Neural progenitor cell (in vitro differentiated cells): Measurements from ENCODE around the gene MAMDC4. TPM values are rescaled to one million over a fixed set of nuclear protein-coding genes. Genes with fewer than 3 reads are reported as not detected.

ENCODE experiments used
- DNase-seq: peaks from one replicate; pipeline ENCODE4 v3.0.0-alpha.2; 2016; ENCODE audit warnings: low spot score
- H2AFZ ChIP-seq: fragments of 200-600 bp; sonication (generic); replicated peaks from 2 replicates; pipeline ENCODE4 v1.6.1; 2016; ENCODE audit warnings: antibody characterized with exemption
- H3F3A ChIP-seq: fragments of 200-600 bp; sonication (generic); 2 replicates; pipeline ENCODE4 v1.6.1; 2016; ENCODE audit warnings: antibody characterized with exemption, low read depth
- H3K27ac ChIP-seq: fragments of 200-600 bp; sonication (generic); 2 replicates; pipeline ENCODE4 v1.5.1; 2016; ENCODE audit warnings: mild to moderate bottlenecking
- H3K27me3 ChIP-seq: fragments of 200-600 bp; sonication (generic); 2 replicates; pipeline ENCODE4 v1.6.1; 2016; ENCODE audit warnings: mild to moderate bottlenecking, moderate library complexity
- H3K36me3 ChIP-seq: fragments of 200-600 bp; sonication (generic); 2 replicates; pipeline ENCODE4 v1.5.1; 2016
- H3K4me1 ChIP-seq: fragments of 200-600 bp; sonication (generic); 2 replicates; pipeline ENCODE4 v1.6.1; 2016; ENCODE audit warnings: mixed run types
- H3K4me2 ChIP-seq: fragments of 200-600 bp; sonication (generic); 2 replicates; pipeline ENCODE4 v1.6.1; 2016
- H3K4me3 ChIP-seq: fragments of 200-600 bp; sonication (generic); 2 replicates; pipeline ENCODE4 v1.5.1; 2016
- H3K79me2 ChIP-seq: fragments of 200-600 bp; sonication (generic); 2 replicates; pipeline ENCODE4 v1.6.1; 2016; ENCODE audit warnings: low read depth
- H3K9ac ChIP-seq: fragments of 200-600 bp; sonication (generic); 2 replicates; pipeline ENCODE4 v1.6.1; 2016
- H3K9me3 ChIP-seq: fragments of 200-600 bp; sonication (generic); 2 replicates; pipeline ENCODE4 v1.5.1; 2016; ENCODE audit warnings: low read depth
- H4K20me1 ChIP-seq: fragments of 200-600 bp; sonication (generic); 2 replicates; pipeline ENCODE4 v1.6.1; 2016; ENCODE audit warnings: low read depth
- H3K27ac Mint-ChIP-seq: 3 replicates; pipeline ENCODE4 v1.8.0; 2021; ENCODE audit warnings: mixed read lengths
- H3K27me3 Mint-ChIP-seq: 2 replicates; pipeline ENCODE4 v1.8.0; 2022; ENCODE audit warnings: low read depth, mild to moderate bottlenecking, inconsistent platforms, moderate library complexity, mixed read lengths; ENCODE audit not compliant: insufficient read depth
- H3K36me3 Mint-ChIP-seq: 3 replicates; pipeline ENCODE4 v1.8.0; 2021; ENCODE audit warnings: mixed read lengths
- H3K4me1 Mint-ChIP-seq: 3 replicates; pipeline ENCODE4 v1.8.0; 2021; ENCODE audit warnings: mixed read lengths
- H3K4me3 Mint-ChIP-seq: 3 replicates; pipeline ENCODE4 v1.8.0; 2021; ENCODE audit warnings: mild to moderate bottlenecking, moderate library complexity, mixed read lengths
- H3K9me3 Mint-ChIP-seq: 3 replicates; pipeline ENCODE4 v1.8.0; 2020; ENCODE audit warnings: mixed read lengths
- EZH2 ChIP-seq: fragments of 200-600 bp; sonication (generic); IDR thresholded peaks from 2 replicates; pipeline ENCODE4 v1.6.1; 2017; ENCODE audit warnings: antibody characterized with exemption, mild to moderate bottlenecking, moderate library complexity
- EZH2phosphoT487 ChIP-seq: fragments of 200-600 bp; sonication (generic); IDR thresholded peaks from 2 replicates; pipeline ENCODE4 v1.6.1; 2017; ENCODE audit warnings: antibody characterized with exemption
- total RNA-seq: library from RNA; depleted of rRNA; stranded (reverse); fragments of >200 nt; gene quantifications from 2 replicates; pipeline ENCODE4 v1.2.3, GENCODE V29; 2015; ENCODE audit warnings: low replicate concordance
- TF ChIP-seq, protein P1 (sequence below): fragments of 200-600 bp; sonication (generic); IDR thresholded peaks from 2 replicates; pipeline ENCODE4 v1.5.1; 2017; ENCODE audit warnings: antibody characterized with exemption, mild to moderate bottlenecking

Gene MAMDC4
- total RNA-seq, 1 donor from 2014 or later = 2.6 TPM

DNA sequence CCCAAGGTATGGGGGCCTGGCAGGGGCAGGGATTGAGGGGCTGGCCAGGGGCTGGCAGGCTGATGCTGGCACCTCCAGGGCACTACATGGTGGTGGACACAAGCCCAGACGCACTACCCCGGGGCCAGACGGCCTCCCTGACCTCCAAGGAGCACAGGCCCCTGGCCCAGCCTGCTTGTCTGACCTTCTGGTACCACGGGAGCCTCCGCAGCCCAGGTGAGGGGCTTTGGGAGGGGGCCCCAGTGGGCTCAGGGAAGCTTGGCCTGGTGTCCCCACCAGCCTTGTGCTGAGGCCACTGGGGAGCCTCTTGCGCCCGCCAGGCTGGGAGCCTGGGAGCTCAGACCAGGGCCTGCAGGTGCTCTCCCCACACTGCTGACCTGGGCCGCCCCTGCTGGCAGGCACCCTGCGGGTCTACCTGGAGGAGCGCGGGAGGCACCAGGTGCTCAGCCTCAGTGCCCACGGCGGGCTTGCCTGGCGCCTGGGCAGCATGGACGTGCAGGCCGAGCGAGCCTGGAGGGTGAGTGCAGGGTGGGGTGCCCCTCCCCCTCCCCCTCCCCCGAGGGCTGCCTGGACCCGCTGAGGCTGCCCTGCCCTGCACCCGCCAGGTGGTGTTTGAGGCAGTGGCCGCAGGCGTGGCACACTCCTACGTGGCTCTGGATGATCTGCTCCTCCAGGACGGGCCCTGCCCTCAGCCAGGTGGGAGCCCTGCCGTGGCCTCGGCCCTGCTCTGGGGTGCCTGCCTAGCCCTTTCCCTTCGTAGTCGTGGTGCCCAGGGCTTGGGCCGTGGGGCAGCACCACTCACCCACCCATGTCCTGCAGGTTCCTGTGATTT lies 5.7 kb downstream of the MAMDC4 start:
- no peak overlapping the region for H3K9ac ChIP-seq
- H3F3A ChIP-seq = no peaks in the 10 kb centered on the region
- no peak overlapping the region for H3K4me2 ChIP-seq
- TF ChIP-seq EZH2phosphoT487 (no peak), EZH2 (no peak)
- TF ChIP-seq, protein P1, sequence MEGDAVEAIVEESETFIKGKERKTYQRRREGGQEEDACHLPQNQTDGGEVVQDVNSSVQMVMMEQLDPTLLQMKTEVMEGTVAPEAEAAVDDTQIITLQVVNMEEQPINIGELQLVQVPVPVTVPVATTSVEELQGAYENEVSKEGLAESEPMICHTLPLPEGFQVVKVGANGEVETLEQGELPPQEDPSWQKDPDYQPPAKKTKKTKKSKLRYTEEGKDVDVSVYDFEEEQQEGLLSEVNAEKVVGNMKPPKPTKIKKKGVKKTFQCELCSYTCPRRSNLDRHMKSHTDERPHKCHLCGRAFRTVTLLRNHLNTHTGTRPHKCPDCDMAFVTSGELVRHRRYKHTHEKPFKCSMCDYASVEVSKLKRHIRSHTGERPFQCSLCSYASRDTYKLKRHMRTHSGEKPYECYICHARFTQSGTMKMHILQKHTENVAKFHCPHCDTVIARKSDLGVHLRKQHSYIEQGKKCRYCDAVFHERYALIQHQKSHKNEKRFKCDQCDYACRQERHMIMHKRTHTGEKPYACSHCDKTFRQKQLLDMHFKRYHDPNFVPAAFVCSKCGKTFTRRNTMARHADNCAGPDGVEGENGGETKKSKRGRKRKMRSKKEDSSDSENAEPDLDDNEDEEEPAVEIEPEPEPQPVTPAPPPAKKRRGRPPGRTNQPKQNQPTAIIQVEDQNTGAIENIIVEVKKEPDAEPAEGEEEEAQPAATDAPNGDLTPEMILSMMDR = no peak
- no peak overlapping the region for H2AFZ ChIP-seq
- Mint-ChIP-seq H3K4me1 (no peaks in the 10 kb centered on the region), H3K36me3 (peaks cover 4% of the 10 kb centered on the region), H3K9me3 (no peaks in the 10 kb centered on the region), H3K27ac (no peak overlapping the region), H3K4me3 (no peak overlapping the region), H3K27me3 (peaks cover 3% of the 10 kb centered on the region)
- no peak for DNase-seq
- H3K36me3 ChIP-seq = no peaks in the 10 kb centered on the region
- H3K79me2 ChIP-seq = no peaks in the 10 kb centered on the region
- no peaks in the 10 kb centered on the region for H3K4me1 ChIP-seq
- H3K27ac ChIP-seq = no peak overlapping the region
- H3K9me3 ChIP-seq = no peaks in the 10 kb centered on the region
- no peaks in the 10 kb centered on the region for H3K27me3 ChIP-seq
- no peak overlapping the region for H3K4me3 ChIP-seq
- H4K20me1 ChIP-seq = peaks cover 8% of the 10 kb centered on the region

DNA sequence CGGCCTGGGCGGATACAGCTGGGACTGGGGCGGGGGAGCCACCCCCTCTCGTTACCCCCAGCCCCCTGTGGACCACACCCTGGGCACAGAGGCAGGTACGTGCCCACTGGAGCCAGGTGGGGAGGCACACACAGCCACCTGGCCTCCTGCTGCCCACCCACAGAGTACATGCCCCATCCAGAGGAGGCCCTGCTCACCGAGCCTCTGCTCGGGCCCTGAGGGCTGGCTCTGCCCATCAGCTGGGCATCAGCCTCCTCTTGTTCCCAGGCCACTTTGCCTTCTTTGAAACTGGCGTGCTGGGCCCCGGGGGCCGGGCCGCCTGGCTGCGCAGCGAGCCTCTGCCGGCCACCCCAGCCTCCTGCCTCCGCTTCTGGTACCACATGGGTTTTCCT lies 6.3 kb downstream of the MAMDC4 start:
- H3K36me3 ChIP-seq = no peaks in the 10 kb centered on the region

DNA sequence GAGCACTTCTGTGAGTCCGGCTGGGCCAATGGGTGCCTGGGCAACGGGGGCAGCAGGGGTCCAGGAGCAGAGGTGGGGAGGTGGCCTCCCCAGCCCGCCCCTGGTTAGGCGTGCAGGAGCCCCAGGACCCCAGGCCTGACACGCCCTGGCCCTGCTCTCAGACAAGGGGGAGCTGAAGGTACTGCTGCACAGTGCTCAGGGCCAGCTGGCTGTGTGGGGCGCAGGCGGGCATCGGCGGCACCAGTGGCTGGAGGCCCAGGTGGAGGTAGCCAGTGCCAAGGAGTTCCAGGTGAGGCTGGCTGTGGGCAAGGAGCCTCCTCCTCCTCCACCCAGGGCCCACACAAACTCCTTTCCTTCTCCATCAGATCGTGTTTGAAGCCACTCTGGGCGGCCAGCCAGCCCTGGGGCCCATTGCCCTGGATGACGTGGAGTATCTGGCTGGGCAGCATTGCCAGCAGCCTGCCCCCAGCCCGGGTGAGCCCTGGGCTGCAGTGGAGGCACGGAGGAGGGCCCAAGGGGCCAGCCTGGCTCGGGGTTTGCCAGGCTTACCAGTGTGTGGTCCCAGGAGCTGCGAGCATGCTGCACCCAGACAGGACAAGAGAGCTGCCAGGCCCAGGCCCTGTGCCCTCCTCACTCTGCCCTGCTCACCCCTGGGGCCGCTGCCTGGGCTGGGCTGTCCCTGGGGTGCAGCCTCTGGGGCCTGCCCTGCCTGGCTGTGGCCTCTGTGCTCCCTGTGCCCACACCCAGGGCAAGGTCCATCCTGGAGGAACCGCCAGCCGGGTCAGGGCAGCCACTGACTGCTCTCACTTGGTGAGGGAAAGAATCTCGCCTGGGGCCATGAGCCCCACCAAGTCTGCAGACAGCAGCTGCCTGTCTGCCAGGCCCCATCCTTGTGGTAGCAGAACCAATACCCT lies 7.0 kb downstream of the MAMDC4 start:
- no peak overlapping the region for H3K4me3 ChIP-seq
- H3K4me1 Mint-ChIP-seq = peaks cover 3% of the 10 kb centered on the region
- H3K4me2 ChIP-seq = no peak overlapping the region
- peaks cover 3% of the 10 kb centered on the region for H3K27me3 Mint-ChIP-seq
- H3K4me3 Mint-ChIP-seq = no peak overlapping the region
- no peak overlapping the region for H3K27ac Mint-ChIP-seq
- no peaks in the 10 kb centered on the region for H3K27me3 ChIP-seq
- no peak overlapping the region for H2AFZ ChIP-seq
- H3K27ac ChIP-seq = no peak overlapping the region
- peaks cover 2% of the 10 kb centered on the region for H3F3A ChIP-seq
- no peaks in the 10 kb centered on the region for H3K4me1 ChIP-seq
- H4K20me1 ChIP-seq = peaks cover 19% of the 10 kb centered on the region
- peaks cover 12% of the 10 kb centered on the region for H3K36me3 Mint-ChIP-seq
- peaks cover 9% of the 10 kb centered on the region for H3K79me2 ChIP-seq
- no peak overlapping the region for H3K9ac ChIP-seq
- H3K9me3 ChIP-seq = no peaks in the 10 kb centered on the region
- TF ChIP-seq EZH2 (no peak), EZH2phosphoT487 (no peak)
- TF ChIP-seq, protein P1 = no peak
- H3K36me3 ChIP-seq = no peaks in the 10 kb centered on the region
- no peak for DNase-seq
- H3K9me3 Mint-ChIP-seq = no peaks in the 10 kb centered on the region

More for the DNA sequence above, 6.3 kb downstream of the MAMDC4 start:
- Mint-ChIP-seq H3K27me3 (peaks cover 3% of the 10 kb centered on the region), H3K9me3 (no peaks in the 10 kb centered on the region), H3K36me3 (peaks cover 6% of the 10 kb centered on the region), H3K27ac (no peak overlapping the region), H3K4me3 (no peak overlapping the region), H3K4me1 (no peaks in the 10 kb centered on the region)
- Histone ChIP-seq H3K4me3 (no peak overlapping the region), H3K9ac (no peak overlapping the region), H3K4me2 (no peak overlapping the region), H3K4me1 (no peaks in the 10 kb centered on the region), H4K20me1 (peaks cover 13% of the 10 kb centered on the region), H3K27me3 (no peaks in the 10 kb centered on the region), H2AFZ (no peak overlapping the region), H3K27ac (no peak overlapping the region), H3F3A (no peaks in the 10 kb centered on the region), H3K9me3 (no peaks in the 10 kb centered on the region), H3K79me2 (peaks cover 2% of the 10 kb centered on the region)
- DNase-seq = no peak
- no peak for TF ChIP-seq EZH2
- no peak for TF ChIP-seq EZH2phosphoT487
- TF ChIP-seq, protein P1 = no peak
